Calu3 (cell line): Measurements from ENCODE around the gene ASPRV1. TPM values are rescaled to one million over a fixed set of nuclear protein-coding genes. Genes with fewer than 3 reads are reported as not detected.

ENCODE experiments used
- BruUV-seq: library from RNA; stranded (reverse); fragments of 400-500 nt; replicated peaks from 2 replicates; lab custom pipeline; 2021; lab: Mats Ljungman, UMichigan
- CTCF ChIA-PET: fragments of 300-600 bp; sonication (Branson Sonifier 250); formaldehyde crosslinking; loops from one replicate; lab custom pipeline; 2022; ENCODE audit warnings: antibody characterized with exemption; lab: Charles Lee
- DNase-seq: peaks from one replicate; pipeline ENCODE4 v3.0.0; 2022
- H3K27ac Mint-ChIP-seq: one replicate; pipeline ENCODE4 v1.8.0; 2022; ENCODE audit warnings: mixed read lengths; ENCODE audit not compliant: unreplicated experiment
- H3K27me3 Mint-ChIP-seq: one replicate; pipeline ENCODE4 v1.8.0; 2022; ENCODE audit warnings: mixed read lengths; ENCODE audit not compliant: unreplicated experiment
- H3K36me3 Mint-ChIP-seq: one replicate; pipeline ENCODE4 v1.8.0; 2022; ENCODE audit warnings: mild to moderate bottlenecking, moderate library complexity, mixed read lengths; ENCODE audit not compliant: insufficient read depth, unreplicated experiment
- H3K4me1 Mint-ChIP-seq: one replicate; pipeline ENCODE4 v1.8.0; 2022; ENCODE audit warnings: mild to moderate bottlenecking, low read depth, mixed read lengths; ENCODE audit not compliant: unreplicated experiment
- H3K4me3 Mint-ChIP-seq: one replicate; pipeline ENCODE4 v1.8.0; 2022; ENCODE audit warnings: mild to moderate bottlenecking, low read depth, moderate library complexity, mixed read lengths; ENCODE audit not compliant: unreplicated experiment
- H3K9me3 Mint-ChIP-seq: one replicate; pipeline ENCODE4 v1.8.0; 2022; ENCODE audit warnings: low read depth, mixed read lengths; ENCODE audit not compliant: unreplicated experiment
- intact Hi-C: fragments of 100-400 bp; cut with micrococcal nuclease; formaldehyde crosslinking; loops from one replicate; pipeline ENCODE4 v1.10.0; 2022; ENCODE audit not compliant: unreplicated experiment
- total RNA-seq: library from RNA; stranded (reverse); gene quantifications from 2 replicates; pipeline ENCODE4 v1.2.3, GENCODE V29; 2022
- TF ChIP-seq, protein P1 (sequence below): fragments of 200-600 bp; IDR thresholded peaks from one replicate; pipeline ENCODE4 v1.8.0; 2022; ENCODE audit warnings: antibody characterized with exemption; ENCODE audit not compliant: unreplicated experiment

ASPRV1 gene
- total RNA-seq, 1 experiment from 2014 or later: 0.17 TPM

DNA sequence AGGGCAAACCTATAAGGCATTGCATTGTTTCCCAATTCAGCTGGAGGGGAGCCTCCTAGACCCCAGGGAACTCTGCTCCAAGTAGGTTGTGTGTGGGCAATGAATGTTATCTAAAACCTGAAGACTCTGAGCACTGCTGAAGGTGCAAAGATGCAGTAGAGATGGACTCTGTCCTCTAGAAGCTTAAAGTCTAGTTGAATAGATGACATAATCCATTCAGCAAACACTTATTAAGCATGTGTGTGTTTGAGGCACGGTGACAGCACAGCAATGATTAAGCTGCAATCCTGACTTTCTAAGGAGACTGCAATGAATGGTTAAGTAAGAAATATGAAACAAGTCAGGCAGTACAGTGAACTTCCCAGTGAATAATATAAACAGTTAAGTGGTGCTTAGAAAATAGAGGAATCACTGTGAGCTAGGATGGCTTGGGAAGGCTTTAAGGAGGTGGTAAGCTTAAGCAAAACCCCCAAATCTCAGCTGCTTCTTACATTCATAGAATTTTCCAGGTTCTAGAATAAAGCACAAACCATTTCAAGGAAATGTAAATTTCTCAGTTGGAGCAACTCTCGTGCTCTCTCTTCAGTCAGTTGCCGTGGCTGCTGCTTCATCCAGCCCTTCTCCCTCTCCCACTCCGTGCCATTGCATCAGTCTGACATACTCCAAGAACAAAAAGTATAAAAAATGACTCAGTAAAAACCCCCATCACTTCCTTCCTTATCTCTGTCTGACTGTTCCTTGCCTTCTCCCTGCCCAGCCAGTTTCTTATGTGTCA, 27.4 kb downstream of the ASPRV1 start:
- intact Hi-C loops: loop anchor here (5.0 kb wide), 1 partner anchor 138 kb away; no protein-coding TSS in a partner anchor
- no TSS peak for BruUV-seq
- Mint-ChIP-seq H3K27ac (peak overlapping the region; percentile 93), H3K36me3 (peaks cover 26% of the 10 kb centered on the region), H3K4me1 (peaks cover 43% of the 10 kb centered on the region), H3K4me3 (peak overlapping the region; percentile 49), H3K9me3 (no peaks in the 10 kb centered on the region), H3K27me3 (no peaks in the 10 kb centered on the region)
- TF ChIP-seq, protein P1, sequence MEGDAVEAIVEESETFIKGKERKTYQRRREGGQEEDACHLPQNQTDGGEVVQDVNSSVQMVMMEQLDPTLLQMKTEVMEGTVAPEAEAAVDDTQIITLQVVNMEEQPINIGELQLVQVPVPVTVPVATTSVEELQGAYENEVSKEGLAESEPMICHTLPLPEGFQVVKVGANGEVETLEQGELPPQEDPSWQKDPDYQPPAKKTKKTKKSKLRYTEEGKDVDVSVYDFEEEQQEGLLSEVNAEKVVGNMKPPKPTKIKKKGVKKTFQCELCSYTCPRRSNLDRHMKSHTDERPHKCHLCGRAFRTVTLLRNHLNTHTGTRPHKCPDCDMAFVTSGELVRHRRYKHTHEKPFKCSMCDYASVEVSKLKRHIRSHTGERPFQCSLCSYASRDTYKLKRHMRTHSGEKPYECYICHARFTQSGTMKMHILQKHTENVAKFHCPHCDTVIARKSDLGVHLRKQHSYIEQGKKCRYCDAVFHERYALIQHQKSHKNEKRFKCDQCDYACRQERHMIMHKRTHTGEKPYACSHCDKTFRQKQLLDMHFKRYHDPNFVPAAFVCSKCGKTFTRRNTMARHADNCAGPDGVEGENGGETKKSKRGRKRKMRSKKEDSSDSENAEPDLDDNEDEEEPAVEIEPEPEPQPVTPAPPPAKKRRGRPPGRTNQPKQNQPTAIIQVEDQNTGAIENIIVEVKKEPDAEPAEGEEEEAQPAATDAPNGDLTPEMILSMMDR: no peak
- CTCF ChIA-PET: interaction anchor here (0.9 to 2.1 kb wide), 2 partner anchors 20 to 137 kb away, joined by 5 to 8 read pairs; partner anchors contain the start of gene MXD1
- DNase-seq: peak; percentile 20

GRCh38 chr2:69933254-69933828, 28.1 kb downstream of the ASPRV1 start:
- H3K27me3 Mint-ChIP-seq: no peaks in the 10 kb centered on the region

DNA sequence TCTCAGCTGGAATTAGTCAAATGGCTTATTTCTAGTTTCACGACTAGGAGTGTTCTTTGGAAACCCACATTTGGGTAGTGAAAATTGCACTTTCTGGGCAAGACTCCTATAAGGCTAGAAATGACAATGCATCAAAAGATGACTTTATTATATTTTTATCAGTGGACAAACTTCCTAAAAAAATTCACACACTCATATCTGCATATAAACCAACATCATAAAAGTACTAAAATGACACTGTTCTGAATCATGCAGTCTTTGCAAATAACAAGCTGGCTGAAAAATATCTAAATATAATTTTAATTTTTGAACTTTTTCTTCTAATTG, 28.9 kb downstream of the ASPRV1 start:
- peaks cover 43% of the 10 kb centered on the region for H3K4me1 Mint-ChIP-seq
- CTCF ChIA-PET: interaction anchor here (0.5 to 2.1 kb wide), 2 partner anchors 18 to 138 kb away, joined by 3 to 8 read pairs; partner anchors contain the start of gene MXD1
- TF ChIP-seq, protein P1: no peak
- H3K9me3 Mint-ChIP-seq: no peaks in the 10 kb centered on the region
- intact Hi-C loops: loop anchor here (5.0 kb wide), 1 partner anchor 140 kb away; no protein-coding TSS in a partner anchor
- H3K36me3 Mint-ChIP-seq: peaks cover 13% of the 10 kb centered on the region
- no peak for DNase-seq
- no peaks in the 10 kb centered on the region for H3K27me3 Mint-ChIP-seq
- H3K27ac Mint-ChIP-seq: no peak overlapping the region
- BruUV-seq: no TSS peak
- no peak overlapping the region for H3K4me3 Mint-ChIP-seq

More at GRCh38 chr2:69933254-69933828, 28.1 kb downstream of the ASPRV1 start:
- TF ChIP-seq, protein P1: no peak
- peaks cover 20% of the 10 kb centered on the region for H3K36me3 Mint-ChIP-seq
- DNase-seq: no peak
- CTCF ChIA-PET: interaction anchor here (0.9 to 2.1 kb wide), 2 partner anchors 19 to 138 kb away, joined by 5 to 8 read pairs; partner anchors contain the start of gene MXD1
- H3K27ac Mint-ChIP-seq: peak overlapping the region; percentile 93
- intact Hi-C loops: loop anchor here (5.0 kb wide), 1 partner anchor 139 kb away; no protein-coding TSS in a partner anchor
- H3K9me3 Mint-ChIP-seq: no peaks in the 10 kb centered on the region
- no peak overlapping the region for H3K4me3 Mint-ChIP-seq
- peaks cover 43% of the 10 kb centered on the region for H3K4me1 Mint-ChIP-seq
- BruUV-seq: no TSS peak

- Mint-ChIP-seq H3K36me3 (peaks cover 13% of the 10 kb centered on the region), H3K4me1 (peaks cover 43% of the 10 kb centered on the region), H3K27me3 (no peaks in the 10 kb centered on the region), H3K9me3 (no peaks in the 10 kb centered on the region), H3K4me3 (no peak overlapping the region), H3K27ac (peak overlapping the region; percentile 8)
- no TSS peak for BruUV-seq
- no peak for DNase-seq
- CTCF ChIA-PET: interaction anchor here (0.5 to 1.0 kb wide), 2 partner anchors 33 to 139 kb away, joined by 3 read pairs; no protein-coding TSS in a partner anchor
- TF ChIP-seq, protein P1: no peak
- intact Hi-C loops: loop anchor here (5.0 kb wide), 1 partner anchor 140 kb away; no protein-coding TSS in a partner anchor
These were observed 29.4 kb downstream of the ASPRV1 start for GRCh38 chr2:69931832-69932595.
